ENCODE results near the gene ST6GALNAC3.

ST6GALNAC3 gene

GRCh38 chr1:76303340-76303717 lies 228.8 kb downstream of the ST6GALNAC3 start:
- TF ChIP-seq, protein P1, sequence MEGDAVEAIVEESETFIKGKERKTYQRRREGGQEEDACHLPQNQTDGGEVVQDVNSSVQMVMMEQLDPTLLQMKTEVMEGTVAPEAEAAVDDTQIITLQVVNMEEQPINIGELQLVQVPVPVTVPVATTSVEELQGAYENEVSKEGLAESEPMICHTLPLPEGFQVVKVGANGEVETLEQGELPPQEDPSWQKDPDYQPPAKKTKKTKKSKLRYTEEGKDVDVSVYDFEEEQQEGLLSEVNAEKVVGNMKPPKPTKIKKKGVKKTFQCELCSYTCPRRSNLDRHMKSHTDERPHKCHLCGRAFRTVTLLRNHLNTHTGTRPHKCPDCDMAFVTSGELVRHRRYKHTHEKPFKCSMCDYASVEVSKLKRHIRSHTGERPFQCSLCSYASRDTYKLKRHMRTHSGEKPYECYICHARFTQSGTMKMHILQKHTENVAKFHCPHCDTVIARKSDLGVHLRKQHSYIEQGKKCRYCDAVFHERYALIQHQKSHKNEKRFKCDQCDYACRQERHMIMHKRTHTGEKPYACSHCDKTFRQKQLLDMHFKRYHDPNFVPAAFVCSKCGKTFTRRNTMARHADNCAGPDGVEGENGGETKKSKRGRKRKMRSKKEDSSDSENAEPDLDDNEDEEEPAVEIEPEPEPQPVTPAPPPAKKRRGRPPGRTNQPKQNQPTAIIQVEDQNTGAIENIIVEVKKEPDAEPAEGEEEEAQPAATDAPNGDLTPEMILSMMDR (IDR thresholded peaks at IDR 0.05; ENCODE audit: low read depth, low read length, missing control alignments), result no peak
- no peak for DNase-seq (ENCODE audit: low read depth)
- in situ Hi-C loops (cut with HindIII; ENCODE audit: low sequenced_read_pairs), result no loop called here
- no peak overlapping the region for H3K4me3 ChIP-seq (ENCODE audit: low read depth, low read length)

- TF ChIP-seq, protein P1 (IDR thresholded peaks at IDR 0.05; ENCODE audit: low read depth, low read length, missing control alignments), result no peak
- in situ Hi-C loops (cut with HindIII; ENCODE audit: low sequenced_read_pairs), result no loop called here
- DNase-seq (ENCODE audit: low read depth), result no peak
- H3K4me3 ChIP-seq (ENCODE audit: low read depth, low read length), result no peak overlapping the region
Measured at GRCh38 chr1:76313304-76313703, 238.8 kb downstream of the ST6GALNAC3 start.

DNA sequence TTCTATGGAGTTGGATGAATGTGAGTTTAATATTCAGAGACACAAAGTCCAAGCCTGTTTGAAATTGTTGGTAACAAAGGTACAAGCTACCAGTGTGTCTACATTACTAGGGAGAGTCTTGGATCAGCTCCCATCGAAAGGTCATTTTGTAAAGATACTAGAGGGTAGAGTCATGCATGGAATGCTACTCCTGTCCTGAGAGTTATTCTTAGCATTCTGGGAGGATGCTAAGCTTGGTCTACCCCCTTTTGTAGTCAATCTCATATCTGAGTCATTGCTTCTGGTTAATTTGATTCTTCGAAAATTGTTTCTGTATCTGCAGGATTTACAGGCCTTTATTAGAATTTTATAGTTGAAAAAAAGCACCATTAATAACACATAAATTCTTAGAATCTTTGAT lies 240.2 kb downstream of the ST6GALNAC3 start:
- in situ Hi-C loops (cut with HindIII; ENCODE audit: low sequenced_read_pairs), result no loop called here
- no peak for DNase-seq (ENCODE audit: low read depth)
- TF ChIP-seq, protein P1 (IDR thresholded peaks at IDR 0.05; ENCODE audit: low read depth, low read length, missing control alignments), result no peak
- H3K4me3 ChIP-seq (ENCODE audit: low read depth, low read length), result no peak overlapping the region

- no peak for DNase-seq (ENCODE audit: low read depth)
- in situ Hi-C loops (cut with HindIII; ENCODE audit: low sequenced_read_pairs), result no loop called here
- TF ChIP-seq, protein P1 (IDR thresholded peaks at IDR 0.05; ENCODE audit: low read depth, low read length, missing control alignments), result no peak
- H3K4me3 ChIP-seq (ENCODE audit: low read depth, low read length), result no peak overlapping the region
Measured at GRCh38 chr1:76317299-76317900, 242.9 kb downstream of the ST6GALNAC3 start.

- peak; percentile 69 for DNase-seq (ENCODE audit: low read depth)
- in situ Hi-C loops (cut with HindIII; ENCODE audit: low sequenced_read_pairs), result loop anchor here (10.0 kb wide), 1 partner anchor 804 kb away; no protein-coding TSS in a partner anchor
- no peak overlapping the region for H3K4me3 ChIP-seq (ENCODE audit: low read depth, low read length)
- TF ChIP-seq, protein P1 (IDR thresholded peaks at IDR 0.05; ENCODE audit: low read depth, low read length, missing control alignments), result peak; percentile 94
Measured at GRCh38 chr1:76330991-76331603, 256.6 kb downstream of the ST6GALNAC3 start.

- no peak overlapping the region for H3K4me3 ChIP-seq (ENCODE audit: low read depth, low read length)
- in situ Hi-C loops (cut with HindIII; ENCODE audit: low sequenced_read_pairs), result loop anchor here (10.0 kb wide), 1 partner anchor 799 kb away; no protein-coding TSS in a partner anchor
- TF ChIP-seq, protein P1 (IDR thresholded peaks at IDR 0.05; ENCODE audit: low read depth, low read length, missing control alignments), result no peak
- no peak for DNase-seq (ENCODE audit: low read depth)
Measured at GRCh38 chr1:76335882-76336281, 261.3 kb downstream of the ST6GALNAC3 start.
